Measurements from ENCODE around the gene SHD.
"Not testable (repeated sequence)": the region's sequence is repeated elsewhere in the genome, so short reads cannot be mapped to it uniquely, and the experiment has no call there.

The SHD gene

DNA sequence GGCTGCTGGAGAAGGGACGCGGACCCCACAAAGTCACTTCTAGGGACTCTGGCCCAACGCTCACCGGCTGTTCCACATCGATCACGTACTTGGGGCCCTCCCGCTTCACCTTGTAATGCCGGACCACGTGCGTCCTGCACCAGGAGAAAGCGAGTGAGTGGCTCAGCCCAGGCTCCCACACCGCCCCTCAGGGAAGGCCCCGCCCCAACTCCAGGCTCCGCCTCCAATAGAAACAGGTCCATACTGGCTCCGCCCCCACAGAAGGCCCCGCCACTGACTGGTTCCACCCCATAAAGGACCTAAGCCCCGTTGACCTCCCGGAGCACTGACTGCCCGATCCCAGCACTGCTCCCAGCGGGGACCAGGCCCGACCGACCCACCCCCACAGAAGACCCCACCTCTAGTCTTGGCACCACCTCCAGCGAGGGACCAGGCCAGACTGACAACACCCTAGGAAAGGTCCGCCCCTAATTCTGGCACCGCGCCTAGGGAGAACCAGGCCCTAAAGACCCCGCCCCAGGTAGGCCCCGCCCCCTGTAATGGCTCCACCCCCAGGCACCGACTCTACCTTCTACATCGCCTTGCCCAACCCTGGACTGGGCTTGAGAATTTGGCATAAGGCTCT is 48.3 kb downstream of the SHD start:
- DNase-seq: peak; percentile 73

DNA sequence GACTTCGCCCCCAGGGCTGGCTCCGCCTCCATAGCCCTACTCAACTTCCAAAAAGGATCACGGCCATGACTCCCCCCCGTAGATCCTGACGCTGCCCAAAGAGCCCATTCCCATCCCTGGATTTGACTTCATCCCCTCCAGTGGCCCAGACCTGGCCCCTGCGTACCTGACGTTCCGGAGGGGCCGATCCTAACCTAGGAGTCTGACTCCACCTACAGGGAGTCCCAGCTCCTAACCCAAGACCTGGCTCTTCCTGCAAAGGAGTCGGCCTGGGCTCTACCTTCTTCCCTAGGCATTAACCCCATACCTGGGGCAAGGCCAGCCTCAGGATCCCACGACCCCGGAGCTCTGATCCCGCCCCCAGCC is 48.8 kb downstream of the SHD start:
- no peak for DNase-seq

DNA sequence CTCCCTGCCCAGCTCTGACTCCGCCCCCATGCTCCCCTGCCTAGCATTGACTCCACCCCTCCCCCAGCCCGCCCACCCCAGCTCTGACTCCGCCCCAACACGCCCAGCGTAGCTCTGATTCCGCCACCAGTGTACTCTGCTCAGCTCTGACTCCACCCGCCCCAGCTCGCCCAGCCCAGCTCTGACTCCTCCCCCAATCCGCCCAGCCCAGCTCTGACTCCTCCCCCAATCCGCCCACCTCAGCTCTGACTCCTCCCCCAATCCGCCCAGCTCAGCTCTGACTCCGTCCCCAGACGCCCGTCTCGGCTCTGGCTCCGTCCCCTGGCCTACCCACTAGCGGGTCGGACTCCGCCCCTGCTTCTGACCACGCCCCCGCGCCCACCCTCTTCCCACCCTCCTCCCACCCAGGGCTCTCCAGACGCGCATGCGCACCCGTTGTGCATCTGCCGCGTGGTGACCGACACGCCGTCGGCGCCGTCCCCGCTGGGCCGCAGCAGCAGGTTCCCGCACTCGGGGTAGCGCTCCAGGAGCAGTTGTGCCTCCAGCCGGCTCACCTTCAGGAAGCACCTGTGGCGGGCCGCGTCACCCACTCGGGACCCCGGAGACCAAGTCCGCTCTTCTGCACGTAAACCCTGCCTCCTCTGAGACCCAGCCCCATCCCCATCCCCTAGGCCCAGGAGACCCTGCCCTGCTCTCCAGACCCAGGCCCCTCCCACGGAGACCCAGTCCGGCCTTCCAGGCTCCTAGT is 49.4 kb downstream of the SHD start:
- peak; percentile 90 for DNase-seq

DNA sequence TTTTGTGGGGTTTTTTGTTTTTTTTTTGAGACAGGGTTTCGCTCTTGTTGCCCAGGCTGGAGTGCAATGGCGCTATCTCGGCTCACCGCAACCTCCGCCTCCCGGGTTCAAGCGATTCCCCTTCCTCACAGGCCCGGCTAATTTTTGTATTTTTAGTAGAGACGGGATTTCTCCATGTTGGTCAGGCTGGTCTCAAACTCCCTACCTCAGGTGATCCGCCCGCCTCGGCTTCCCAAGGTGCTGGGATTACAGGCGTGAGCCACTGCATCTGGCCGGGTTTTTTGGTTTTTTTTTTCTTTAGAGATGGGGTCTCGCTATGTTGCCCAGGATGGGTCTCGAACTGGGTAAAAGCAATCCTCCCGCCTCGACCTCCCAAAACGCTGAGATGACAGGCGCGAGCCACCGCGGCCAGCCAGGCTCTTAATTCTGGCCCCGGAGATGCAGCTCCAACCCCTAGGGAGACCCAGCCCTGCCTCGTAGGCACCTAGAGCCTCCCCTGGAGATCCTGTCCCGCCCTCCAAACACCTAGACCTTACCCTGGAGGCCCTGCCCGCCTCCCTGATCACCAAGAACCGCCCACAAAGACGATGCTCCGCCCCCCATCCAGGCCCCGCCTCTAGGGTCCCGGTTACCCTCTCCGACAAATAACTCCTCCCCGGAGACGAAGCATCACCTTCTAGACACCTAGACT is 50.1 kb downstream of the SHD start:
- DNase-seq: not testable (repeated sequence)

DNA sequence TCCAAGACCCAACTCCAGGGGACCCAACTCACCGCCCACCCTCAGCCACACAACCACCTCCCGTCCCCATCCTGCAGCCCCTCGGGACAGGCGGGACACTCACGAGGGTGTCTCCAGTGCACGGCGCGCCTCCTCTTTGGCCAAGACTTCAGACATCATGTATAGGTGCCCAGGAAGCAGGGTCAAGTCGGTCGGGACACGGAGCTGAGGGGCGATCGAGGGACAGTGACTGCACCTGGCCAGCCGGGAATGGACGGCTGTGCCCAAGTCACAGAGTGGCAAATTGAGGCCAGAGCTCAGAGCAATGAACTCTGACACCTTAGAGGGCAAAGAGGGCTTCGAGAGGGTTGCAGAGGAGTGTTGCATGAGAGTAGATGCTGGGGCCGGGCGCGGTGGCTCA is 50.8 kb downstream of the SHD start:
- no peak for DNase-seq

DNA sequence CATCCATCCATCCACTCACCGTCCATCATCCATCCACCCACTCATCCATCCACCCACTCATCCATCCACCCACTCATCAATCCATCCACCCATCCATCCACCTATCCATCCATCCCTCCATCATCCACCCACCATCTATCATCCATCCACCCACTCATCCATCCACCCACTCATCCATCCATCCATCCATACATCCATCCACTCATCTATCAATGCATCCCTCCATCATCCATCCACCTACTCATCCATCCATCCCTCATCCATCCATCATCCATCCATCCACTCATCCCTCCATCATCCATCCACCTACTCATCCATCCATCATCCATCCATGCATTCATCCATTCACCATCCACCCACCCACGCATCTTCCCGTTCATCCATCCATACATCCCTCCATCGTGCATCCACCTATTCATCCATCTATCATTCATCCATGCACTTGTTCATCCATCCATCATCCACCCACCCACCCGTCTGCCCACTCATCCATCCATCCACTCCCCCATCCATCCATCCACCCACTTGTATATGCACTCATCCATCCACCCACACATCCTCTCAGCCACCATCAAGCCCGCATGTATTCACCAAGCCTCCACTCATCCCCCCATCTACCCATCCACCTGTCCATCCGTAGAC is 56.0 kb downstream of the SHD start:
- DNase-seq: no peak

DNA sequence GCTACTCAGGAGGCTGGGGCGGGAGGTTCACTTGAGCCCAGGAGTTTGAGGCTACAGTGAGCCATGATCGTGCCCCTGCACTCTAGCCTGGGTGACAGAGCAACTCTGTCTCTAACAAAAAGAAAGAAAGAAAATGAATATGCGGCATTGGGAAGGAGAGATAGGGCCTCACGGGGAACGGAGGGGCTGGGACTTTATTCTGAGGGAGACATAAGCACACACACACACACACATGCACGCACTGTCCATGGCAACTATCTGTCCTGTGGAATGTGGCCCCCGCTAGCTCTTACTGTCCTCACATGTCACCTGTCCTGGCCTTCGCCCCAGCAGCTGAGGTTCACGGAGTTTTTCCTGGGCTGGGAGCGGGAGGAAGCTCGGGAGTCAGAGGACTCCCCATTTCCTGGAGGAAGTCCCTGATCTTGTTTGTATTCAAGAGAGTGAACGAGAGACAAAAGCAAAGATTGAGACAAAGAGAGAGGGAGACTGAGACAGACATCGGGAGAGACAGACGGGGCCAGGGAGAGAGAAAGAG is 58.9 kb downstream of the SHD start:
- DNase-seq: peak; percentile 22

DNA sequence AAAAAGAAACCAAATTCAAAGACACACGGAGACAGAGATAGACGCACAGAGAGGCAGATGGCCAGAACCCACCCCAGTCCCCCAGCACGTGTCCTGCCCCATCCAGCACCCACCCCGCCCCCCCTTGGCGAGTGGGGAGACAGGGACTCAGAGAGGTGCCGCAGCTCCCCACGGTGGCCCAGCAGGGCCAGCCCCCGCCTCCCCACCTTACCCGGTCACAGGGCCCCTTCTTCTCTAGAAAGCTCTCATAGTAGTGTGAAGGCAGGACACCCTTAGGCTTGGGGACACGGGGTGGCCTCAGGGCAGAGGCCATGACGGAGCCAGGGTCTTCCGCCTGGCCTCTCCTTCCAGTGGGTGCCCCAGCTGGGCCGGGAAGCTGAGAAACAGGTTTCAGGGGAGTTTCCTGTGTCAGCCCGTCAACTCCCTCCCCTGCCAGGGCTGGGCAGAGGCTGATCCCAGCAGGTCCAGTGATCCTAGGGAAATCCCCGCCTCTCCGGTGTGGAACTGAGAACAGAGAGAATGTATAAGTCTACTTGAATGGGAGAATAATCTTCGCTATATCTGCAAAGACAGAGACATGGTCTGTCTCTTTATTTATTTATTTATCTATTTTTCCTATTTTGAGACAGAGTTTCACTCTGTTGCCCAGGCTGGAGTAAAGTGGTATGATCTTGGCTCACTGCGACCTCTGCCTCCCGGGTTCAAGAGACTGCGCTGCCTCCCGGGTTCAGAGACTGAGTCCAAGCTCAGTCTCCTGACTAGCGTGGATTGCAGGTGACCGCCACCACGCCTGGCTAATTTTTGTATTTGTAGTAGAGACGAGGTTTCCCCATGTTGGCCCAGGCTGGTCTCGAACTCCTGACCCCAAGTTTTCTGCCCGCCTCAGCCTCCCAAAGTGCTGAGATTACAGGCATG is 59.6 kb downstream of the SHD start, which contains the start of gene STAP2:
Gene STAP2, minus strand, starts transcription at position 387 of the 915 bp plus-strand sequence. Its CDS starts 74 bp downstream, at position 313.
- no peak for DNase-seq

All from inflammatory macrophage treated with lipopolysaccharide for 4 hours (primary cell).